Panc1 (cell line): Measurements from ENCODE around the gene NMT1.

Experiments used
- POLR2AphosphoS5 ChIP-seq: IDR thresholded peaks from 2 replicates; pipeline ENCODE4 v1.6.1; 2012; ENCODE audit warnings: mild to moderate bottlenecking, low read depth, low read length, moderate library complexity
- REST ChIP-seq, 2 experiments: IDR thresholded peaks; 2 replicates each; pipeline ENCODE4 v1.6.1; 2011 to 2012; ENCODE audit warnings: low read depth in 2 of 2, control low read depth in 1 of 2, low read length in 1 of 2, mild to moderate bottlenecking in 1 of 2, moderate library complexity in 1 of 2; ENCODE audit not compliant: insufficient read depth in 1 of 2

GRCh38 chr17:45016237-45016636 lies 44.9 kb upstream of the NMT1 start:
- TF ChIP-seq POLR2AphosphoS5 (no peak), REST (IDR thresholded peaks at IDR 0.05; ENCODE audit: insufficient read depth in 1 of 2, low read depth in 2 of 2, low read length in 1 of 2) (no peak)
